Measurements from ENCODE around the gene NFASC.

DNA sequence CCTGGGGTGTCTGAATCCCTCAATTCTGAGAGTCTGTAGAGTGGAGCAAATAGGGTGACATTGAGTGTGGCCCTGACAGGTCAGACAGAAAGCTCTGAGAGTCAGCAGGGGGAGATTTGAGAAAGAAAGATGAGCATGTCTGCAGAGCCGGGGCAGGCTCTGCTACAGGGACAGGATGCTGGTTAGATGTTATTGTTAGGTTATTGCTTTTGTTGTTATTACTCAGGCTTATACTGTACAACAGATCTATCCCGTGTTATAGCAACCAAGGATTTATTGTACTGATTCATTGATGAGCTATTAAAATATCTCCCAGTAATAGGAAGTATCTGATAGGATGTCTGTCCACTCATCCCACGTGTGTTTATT lies 59.5 kb downstream of the NFASC start:
- TF ChIP-seq, protein P1, sequence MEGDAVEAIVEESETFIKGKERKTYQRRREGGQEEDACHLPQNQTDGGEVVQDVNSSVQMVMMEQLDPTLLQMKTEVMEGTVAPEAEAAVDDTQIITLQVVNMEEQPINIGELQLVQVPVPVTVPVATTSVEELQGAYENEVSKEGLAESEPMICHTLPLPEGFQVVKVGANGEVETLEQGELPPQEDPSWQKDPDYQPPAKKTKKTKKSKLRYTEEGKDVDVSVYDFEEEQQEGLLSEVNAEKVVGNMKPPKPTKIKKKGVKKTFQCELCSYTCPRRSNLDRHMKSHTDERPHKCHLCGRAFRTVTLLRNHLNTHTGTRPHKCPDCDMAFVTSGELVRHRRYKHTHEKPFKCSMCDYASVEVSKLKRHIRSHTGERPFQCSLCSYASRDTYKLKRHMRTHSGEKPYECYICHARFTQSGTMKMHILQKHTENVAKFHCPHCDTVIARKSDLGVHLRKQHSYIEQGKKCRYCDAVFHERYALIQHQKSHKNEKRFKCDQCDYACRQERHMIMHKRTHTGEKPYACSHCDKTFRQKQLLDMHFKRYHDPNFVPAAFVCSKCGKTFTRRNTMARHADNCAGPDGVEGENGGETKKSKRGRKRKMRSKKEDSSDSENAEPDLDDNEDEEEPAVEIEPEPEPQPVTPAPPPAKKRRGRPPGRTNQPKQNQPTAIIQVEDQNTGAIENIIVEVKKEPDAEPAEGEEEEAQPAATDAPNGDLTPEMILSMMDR (IDR thresholded peaks at IDR 0.05; ENCODE audit: extremely low read depth in 1 of 2, insufficient read depth in 1 of 2, low read depth in 1 of 2, low read length in 2 of 2): no peak
- TF ChIP-seq FOS (IDR thresholded peaks at IDR 0.05; ENCODE audit: borderline replicate concordance, insufficient read depth, low read length): no peak
